ENCODE results near the gene ATP10A.
"Not testable (repeated sequence)": the region's sequence is repeated elsewhere in the genome, so short reads cannot be mapped to it uniquely, and the experiment has no call there.

ATP10A gene

GRCh38 chr15:25640381-25640780, 222.7 kb downstream of the ATP10A start:
- Histone ChIP-seq H3K9ac (ENCODE audit: insufficient read length) (no peak overlapping the region), H3K9me3 (ENCODE audit: low read depth, low read length) (no peaks in the 10 kb centered on the region), H3K27ac (no peak overlapping the region), H3K36me3 (ENCODE audit: insufficient read depth, low read length) (no peaks in the 10 kb centered on the region), H3K4me3 (no peak overlapping the region)
- no peak for TF ChIP-seq FOXP2 (optimal IDR thresholded peaks at IDR 0.05; ENCODE audit: control extremely low read depth, extremely low read length, insufficient read depth)
- no peak for TF ChIP-seq EZH2 (IDR thresholded peaks at IDR 0.05)
- no peak for TF ChIP-seq POLR2AphosphoS5 (IDR thresholded peaks at IDR 0.05; ENCODE audit: borderline replicate concordance, low read depth, low read length)
- no peak for DNase-seq (ENCODE audit: low read depth, low spot score)

GRCh38 chr15:25636486-25636885, 226.6 kb downstream of the ATP10A start:
- not testable (repeated sequence) for H3K36me3 ChIP-seq (ENCODE audit: insufficient read depth, low read length); H3K9me3 ChIP-seq (ENCODE audit: low read depth, low read length); H3K9ac ChIP-seq (ENCODE audit: insufficient read length); H3K4me3 ChIP-seq; H3K27ac ChIP-seq; DNase-seq (ENCODE audit: low read depth, low spot score)

GRCh38 chr15:25635191-25635590, 227.9 kb downstream of the ATP10A start:
- Histone ChIP-seq H3K9ac (ENCODE audit: insufficient read length) (no peak overlapping the region), H3K9me3 (ENCODE audit: low read depth, low read length) (no peaks in the 10 kb centered on the region), H3K27ac (no peak overlapping the region), H3K4me3 (no peak overlapping the region), H3K36me3 (ENCODE audit: insufficient read depth, low read length) (no peaks in the 10 kb centered on the region)
- no peak for TF ChIP-seq POLR2AphosphoS5 (IDR thresholded peaks at IDR 0.05; ENCODE audit: borderline replicate concordance, low read depth, low read length)
- TF ChIP-seq EZH2 (IDR thresholded peaks at IDR 0.05): no peak
- TF ChIP-seq FOXP2 (optimal IDR thresholded peaks at IDR 0.05; ENCODE audit: control extremely low read depth, extremely low read length, insufficient read depth): no peak
- DNase-seq (ENCODE audit: low read depth, low spot score): no peak

- Histone ChIP-seq H3K9ac (ENCODE audit: insufficient read length) (no peak overlapping the region), H3K36me3 (ENCODE audit: insufficient read depth, low read length) (no peaks in the 10 kb centered on the region), H3K27ac (no peak overlapping the region), H3K4me3 (no peak overlapping the region), H3K9me3 (ENCODE audit: low read depth, low read length) (no peaks in the 10 kb centered on the region)
- no peak for TF ChIP-seq FOXP2 (optimal IDR thresholded peaks at IDR 0.05; ENCODE audit: control extremely low read depth, extremely low read length, insufficient read depth)
- no peak for TF ChIP-seq POLR2AphosphoS5 (IDR thresholded peaks at IDR 0.05; ENCODE audit: borderline replicate concordance, low read depth, low read length)
- TF ChIP-seq EZH2 (IDR thresholded peaks at IDR 0.05): no peak
- DNase-seq (ENCODE audit: low read depth, low spot score): no peak
Observed at GRCh38 chr15:25633862-25634261, 229.3 kb downstream of the ATP10A start.

GRCh38 chr15:25631971-25632370, 231.2 kb downstream of the ATP10A start:
- Histone ChIP-seq H3K9ac (ENCODE audit: insufficient read length) (no peak overlapping the region), H3K9me3 (ENCODE audit: low read depth, low read length) (no peaks in the 10 kb centered on the region), H3K36me3 (ENCODE audit: insufficient read depth, low read length) (no peaks in the 10 kb centered on the region), H3K27ac (no peak overlapping the region), H3K4me3 (no peak overlapping the region)
- no peak for DNase-seq (ENCODE audit: low read depth, low spot score)
- TF ChIP-seq EZH2 (IDR thresholded peaks at IDR 0.05): no peak
- TF ChIP-seq POLR2AphosphoS5 (IDR thresholded peaks at IDR 0.05; ENCODE audit: borderline replicate concordance, low read depth, low read length): no peak
- no peak for TF ChIP-seq FOXP2 (optimal IDR thresholded peaks at IDR 0.05; ENCODE audit: control extremely low read depth, extremely low read length, insufficient read depth)
